ENCODE measurements around the gene VIPR2.

The VIPR2 gene

DNA sequence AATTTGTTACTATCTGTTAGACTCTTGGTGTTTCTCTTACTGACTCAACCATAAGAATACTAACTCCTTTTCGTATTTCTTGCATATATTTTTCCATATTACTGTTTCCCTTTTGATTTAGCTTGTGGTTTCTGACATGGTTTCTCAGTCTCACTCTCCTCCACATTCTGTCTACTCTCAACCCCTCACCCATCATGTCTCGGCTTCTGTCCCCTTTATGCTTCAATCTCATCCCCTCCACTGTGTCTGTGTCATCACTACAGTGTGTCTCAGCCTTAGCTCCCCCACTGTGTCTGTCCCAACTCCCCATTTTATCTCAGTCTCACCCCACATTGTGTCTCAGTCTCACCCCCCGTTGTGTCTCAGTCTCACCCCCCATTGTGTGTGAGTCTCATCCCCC, 126.9 kb downstream of the VIPR2 start:
- Histone ChIP-seq H3K4me2 (ENCODE audit: low read depth, low read length) (no peak overlapping the region), H4K20me1 (ENCODE audit: insufficient read depth, low read length) (no peaks in the 10 kb centered on the region), H3K9ac (ENCODE audit: low read length) (no peak overlapping the region), H3K9me3 (replicated peaks; ENCODE audit: insufficient read depth, low read length) (no peaks in the 10 kb centered on the region), H3K9me2 (replicated peaks; ENCODE audit: insufficient read depth, low read length) (no peaks in the 10 kb centered on the region), H3K36me3 (replicated peaks; ENCODE audit: insufficient read depth, low read length) (no peaks in the 10 kb centered on the region), H2AFZ (ENCODE audit: low read length) (no peak overlapping the region), H3K27ac (ENCODE audit: low read length) (no peak overlapping the region), H3K27me3 (replicated peaks; ENCODE audit: insufficient read depth, low read length) (peaks cover 16% of the 10 kb centered on the region; the same call in 1 of the 2 replicates), H3F3A (ENCODE audit: insufficient read depth, low read length) (no peaks in the 10 kb centered on the region), H3K4me1 (ENCODE audit: low read length) (no peaks in the 10 kb centered on the region), H3K79me2 (ENCODE audit: low read length) (no peaks in the 10 kb centered on the region), H3K4me3 (ENCODE audit: low read length) (no peak overlapping the region)
- DNase-seq = no peak
- TF ChIP-seq EZH2 (optimal IDR thresholded peaks at IDR 0.05; ENCODE audit: low read depth, low read length) (no peak), EZH2phosphoT487 (IDR thresholded peaks at IDR 0.05; ENCODE audit: low read length) (no peak)
- TF ChIP-seq, protein P1, sequence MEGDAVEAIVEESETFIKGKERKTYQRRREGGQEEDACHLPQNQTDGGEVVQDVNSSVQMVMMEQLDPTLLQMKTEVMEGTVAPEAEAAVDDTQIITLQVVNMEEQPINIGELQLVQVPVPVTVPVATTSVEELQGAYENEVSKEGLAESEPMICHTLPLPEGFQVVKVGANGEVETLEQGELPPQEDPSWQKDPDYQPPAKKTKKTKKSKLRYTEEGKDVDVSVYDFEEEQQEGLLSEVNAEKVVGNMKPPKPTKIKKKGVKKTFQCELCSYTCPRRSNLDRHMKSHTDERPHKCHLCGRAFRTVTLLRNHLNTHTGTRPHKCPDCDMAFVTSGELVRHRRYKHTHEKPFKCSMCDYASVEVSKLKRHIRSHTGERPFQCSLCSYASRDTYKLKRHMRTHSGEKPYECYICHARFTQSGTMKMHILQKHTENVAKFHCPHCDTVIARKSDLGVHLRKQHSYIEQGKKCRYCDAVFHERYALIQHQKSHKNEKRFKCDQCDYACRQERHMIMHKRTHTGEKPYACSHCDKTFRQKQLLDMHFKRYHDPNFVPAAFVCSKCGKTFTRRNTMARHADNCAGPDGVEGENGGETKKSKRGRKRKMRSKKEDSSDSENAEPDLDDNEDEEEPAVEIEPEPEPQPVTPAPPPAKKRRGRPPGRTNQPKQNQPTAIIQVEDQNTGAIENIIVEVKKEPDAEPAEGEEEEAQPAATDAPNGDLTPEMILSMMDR (IDR thresholded peaks at IDR 0.05; ENCODE audit: low read length) = no peak

DNA sequence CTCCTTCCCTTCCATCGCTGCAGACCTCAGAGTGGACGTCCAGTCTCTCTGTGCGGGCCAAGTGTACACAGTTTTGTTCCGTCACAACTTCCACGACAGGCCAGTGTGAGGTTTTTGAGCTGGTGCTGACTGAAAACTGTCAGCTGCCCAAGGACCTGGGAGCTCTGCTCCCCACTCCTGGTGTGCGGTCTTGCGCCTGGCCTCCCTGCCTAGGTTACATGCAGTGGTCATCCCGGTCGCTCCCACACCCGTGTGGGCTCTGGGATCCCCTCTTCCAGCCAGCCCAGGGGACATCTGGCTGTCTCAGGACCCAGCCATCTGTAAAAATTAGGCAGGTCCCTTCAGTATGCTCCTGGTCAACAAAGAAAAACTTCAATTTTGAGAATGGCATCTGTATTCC, 127.5 kb downstream of the VIPR2 start:
- Histone ChIP-seq H3K4me2 (ENCODE audit: low read depth, low read length) (no peak overlapping the region), H3K27me3 (replicated peaks; ENCODE audit: insufficient read depth, low read length) (peaks cover 19% of the 10 kb centered on the region; the same call in 1 of the 2 replicates), H3K9ac (ENCODE audit: low read length) (no peak overlapping the region), H3K27ac (ENCODE audit: low read length) (no peak overlapping the region), H3K36me3 (replicated peaks; ENCODE audit: insufficient read depth, low read length) (no peaks in the 10 kb centered on the region), H3K79me2 (ENCODE audit: low read length) (no peaks in the 10 kb centered on the region), H3K4me1 (ENCODE audit: low read length) (no peaks in the 10 kb centered on the region), H3K4me3 (ENCODE audit: low read length) (no peak overlapping the region), H3F3A (ENCODE audit: insufficient read depth, low read length) (no peaks in the 10 kb centered on the region), H2AFZ (ENCODE audit: low read length) (no peak overlapping the region), H3K9me3 (replicated peaks; ENCODE audit: insufficient read depth, low read length) (no peaks in the 10 kb centered on the region), H4K20me1 (ENCODE audit: insufficient read depth, low read length) (no peaks in the 10 kb centered on the region), H3K9me2 (replicated peaks; ENCODE audit: insufficient read depth, low read length) (no peaks in the 10 kb centered on the region)
- TF ChIP-seq, protein P1 (IDR thresholded peaks at IDR 0.05; ENCODE audit: low read length) = no peak
- TF ChIP-seq EZH2phosphoT487 (IDR thresholded peaks at IDR 0.05; ENCODE audit: low read length) (no peak), EZH2 (optimal IDR thresholded peaks at IDR 0.05; ENCODE audit: low read depth, low read length) (no peak)
- DNase-seq = no peak

DNA sequence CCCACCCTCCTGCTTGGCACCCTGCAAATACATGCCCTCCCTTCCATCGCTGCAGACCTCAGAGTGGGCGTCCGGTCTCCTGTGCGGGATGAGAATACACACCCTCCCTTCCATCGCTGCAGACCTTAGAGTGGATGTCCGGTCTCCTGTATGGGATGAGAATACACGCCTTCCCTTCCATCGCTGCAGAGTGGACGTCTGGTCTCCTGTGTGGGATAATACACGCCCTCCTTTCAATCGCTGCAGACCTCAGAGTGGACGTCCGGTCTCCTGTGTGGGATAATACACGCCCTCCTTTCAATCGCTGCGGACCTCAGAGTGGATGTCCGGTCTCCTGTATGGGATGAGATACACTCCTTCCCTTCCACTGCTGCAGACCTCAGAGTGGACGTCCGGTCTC, 128.1 kb downstream of the VIPR2 start:
- no peak overlapping the region for H3K27ac ChIP-seq (ENCODE audit: low read length)
- no peak overlapping the region for H3K4me3 ChIP-seq (ENCODE audit: low read length)

More for the DNA sequence above, 128.1 kb downstream of the VIPR2 start:
- TF ChIP-seq, protein P1 (IDR thresholded peaks at IDR 0.05; ENCODE audit: low read length) = no peak
- TF ChIP-seq EZH2 (optimal IDR thresholded peaks at IDR 0.05; ENCODE audit: low read depth, low read length) = no peak
- no peak for TF ChIP-seq EZH2phosphoT487 (IDR thresholded peaks at IDR 0.05; ENCODE audit: low read length)
- Histone ChIP-seq H3K9ac (ENCODE audit: low read length) (no peak overlapping the region), H3K9me2 (replicated peaks; ENCODE audit: insufficient read depth, low read length) (no peaks in the 10 kb centered on the region), H3K9me3 (replicated peaks; ENCODE audit: insufficient read depth, low read length) (no peaks in the 10 kb centered on the region), H3K79me2 (ENCODE audit: low read length) (no peaks in the 10 kb centered on the region), H4K20me1 (ENCODE audit: insufficient read depth, low read length) (no peaks in the 10 kb centered on the region), H3K4me1 (ENCODE audit: low read length) (no peaks in the 10 kb centered on the region), H3K36me3 (replicated peaks; ENCODE audit: insufficient read depth, low read length) (no peaks in the 10 kb centered on the region), H3K27me3 (replicated peaks; ENCODE audit: insufficient read depth, low read length) (peaks cover 23% of the 10 kb centered on the region; the same call in 1 of the 2 replicates), H3F3A (ENCODE audit: insufficient read depth, low read length) (no peaks in the 10 kb centered on the region), H2AFZ (ENCODE audit: low read length) (no peak overlapping the region), H3K4me2 (ENCODE audit: low read depth, low read length) (no peak overlapping the region)
- no peak for DNase-seq

Measured in MM.1S (cell line).